NCI-H2196 (cell line): ENCODE results near the gene KIF6.
A peak's percentile ranks its signal among the peaks of the same experiment; 100 is the strongest.

ENCODE experiments used
- DNase-seq: peaks from one replicate; lab custom pipeline; 2025; ENCODE audit not compliant: unreplicated experiment; lab: John Stamatoyannopoulos, UW

The KIF6 gene

GRCh38 chr6:39321761-39322160 lies 403.4 kb downstream of the KIF6 start:
- no peak for DNase-seq

DNA sequence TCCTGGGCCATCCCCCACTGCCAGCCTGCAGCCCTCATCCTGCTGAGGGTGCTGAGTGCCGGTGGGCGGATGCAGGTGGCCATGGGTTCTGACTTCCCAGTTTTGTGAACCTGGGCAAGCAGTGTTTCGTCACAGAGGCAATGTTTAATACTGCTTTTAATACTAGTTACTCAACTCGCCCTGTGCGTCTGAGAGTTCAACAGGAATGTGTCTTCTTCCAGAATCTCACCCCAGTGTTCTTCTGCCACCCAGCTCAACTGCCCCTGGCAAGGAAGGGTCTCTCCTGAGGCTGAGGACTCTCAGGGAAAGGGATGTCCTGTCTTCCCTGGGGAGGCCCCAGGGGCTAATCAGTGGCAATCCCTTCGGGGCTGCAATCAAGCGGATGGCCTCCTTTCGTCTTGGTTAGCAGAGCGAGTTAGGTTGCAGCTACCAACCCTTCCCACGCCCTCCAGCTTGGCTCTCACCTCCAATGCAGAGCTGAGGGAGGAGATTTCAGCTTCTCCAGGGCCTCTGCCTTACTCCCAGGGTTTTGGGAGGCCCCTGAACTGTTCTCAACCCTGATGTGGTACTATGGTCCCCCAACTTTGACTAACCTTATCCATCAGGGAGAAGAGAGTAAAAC lies 404.7 kb downstream of the KIF6 start:
- no peak for DNase-seq

- DNase-seq, result no peak
Measured at GRCh38 chr6:39319621-39320362, 405.4 kb downstream of the KIF6 start.

DNA sequence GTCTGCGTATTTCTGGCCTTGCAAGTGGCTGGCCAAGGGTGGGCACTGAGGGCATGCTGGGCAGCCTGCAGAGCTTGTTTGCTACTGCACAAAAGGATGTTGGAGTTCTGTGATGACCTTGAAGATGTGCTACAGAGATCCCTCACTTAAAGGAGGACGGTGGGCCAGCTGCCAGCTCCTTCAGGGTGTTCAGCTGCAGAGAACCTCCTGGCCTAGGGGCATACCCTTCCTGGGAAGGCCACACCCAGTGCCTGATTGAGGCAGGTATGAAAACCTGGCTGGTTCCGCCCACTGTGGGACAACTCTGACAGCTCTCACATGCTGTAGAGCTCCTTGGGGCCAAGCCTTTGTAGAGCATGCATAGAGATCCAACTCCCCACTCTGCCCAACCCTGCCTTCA lies 408.0 kb downstream of the KIF6 start:
- no peak for DNase-seq

- no peak for DNase-seq
Measured at GRCh38 chr6:39314273-39314795, 410.9 kb downstream of the KIF6 start, which contains the start of gene KCNK17. TSS of gene KCNK17 (minus strand) at chr6:39314419. CDS start at chr6:39314320, 99 bp downstream.

- DNase-seq, result no peak
Measured at GRCh38 chr6:39313526-39314272, 411.5 kb downstream of the KIF6 start.

- no peak for DNase-seq
Measured at GRCh38 chr6:39312912-39313525, 412.2 kb downstream of the KIF6 start.

GRCh38 chr6:39310542-39310941 lies 414.7 kb downstream of the KIF6 start:
- DNase-seq, result no peak

DNA sequence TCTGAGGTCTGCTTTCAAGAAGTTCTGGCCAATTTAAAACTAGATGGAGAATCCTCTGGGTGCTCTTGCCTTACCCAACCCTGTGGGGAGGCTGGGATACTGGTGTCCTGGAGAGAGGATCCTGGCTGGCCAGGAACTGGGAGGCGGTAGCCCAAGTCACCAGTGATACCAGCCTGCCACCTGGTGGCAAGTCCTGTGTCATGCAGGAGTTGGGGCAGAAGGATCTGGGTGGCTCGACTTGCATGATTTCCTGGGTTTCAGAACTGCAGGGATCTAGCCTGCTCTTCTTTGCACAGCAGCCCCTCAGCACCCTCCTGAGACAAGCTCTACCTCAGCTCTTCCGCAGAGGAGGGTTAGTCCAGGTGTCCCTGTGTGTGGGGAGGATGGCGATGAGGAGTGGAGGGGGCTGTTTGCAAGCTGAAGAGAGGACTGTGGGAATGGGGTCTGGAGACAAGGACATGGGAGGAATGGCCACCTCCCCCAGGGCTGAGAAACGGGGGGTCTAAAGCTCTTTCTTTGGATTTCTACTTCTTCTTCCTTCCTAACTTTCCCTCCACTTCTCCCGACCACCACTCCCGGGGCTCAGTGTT lies 415.2 kb downstream of the KIF6 start:
- peak; percentile 85 for DNase-seq

DNA sequence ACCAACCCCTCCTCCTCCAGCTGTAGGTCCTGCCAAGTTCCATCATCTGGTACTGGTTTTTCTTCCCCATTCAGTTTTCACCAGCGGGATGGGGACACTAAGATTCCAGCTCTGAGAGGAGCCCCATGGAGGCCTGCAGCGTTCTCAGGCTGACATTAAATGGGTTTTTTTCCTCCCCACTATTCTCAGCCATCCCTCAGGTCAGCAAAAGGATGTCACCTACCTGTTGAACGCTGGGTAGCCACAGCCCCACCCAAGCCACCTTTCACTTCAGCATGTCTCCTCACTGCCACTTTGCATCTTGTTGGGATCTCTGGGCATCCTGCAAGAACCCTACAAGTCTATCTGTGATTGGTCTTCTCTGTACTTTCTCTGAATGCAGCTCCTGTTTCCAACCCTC lies 417.7 kb downstream of the KIF6 start:
- DNase-seq, result no peak

GRCh38 chr6:39304951-39305350 lies 420.3 kb downstream of the KIF6 start:
- no peak for DNase-seq

GRCh38 chr6:39303425-39304153 lies 421.6 kb downstream of the KIF6 start:
- no peak for DNase-seq

DNA sequence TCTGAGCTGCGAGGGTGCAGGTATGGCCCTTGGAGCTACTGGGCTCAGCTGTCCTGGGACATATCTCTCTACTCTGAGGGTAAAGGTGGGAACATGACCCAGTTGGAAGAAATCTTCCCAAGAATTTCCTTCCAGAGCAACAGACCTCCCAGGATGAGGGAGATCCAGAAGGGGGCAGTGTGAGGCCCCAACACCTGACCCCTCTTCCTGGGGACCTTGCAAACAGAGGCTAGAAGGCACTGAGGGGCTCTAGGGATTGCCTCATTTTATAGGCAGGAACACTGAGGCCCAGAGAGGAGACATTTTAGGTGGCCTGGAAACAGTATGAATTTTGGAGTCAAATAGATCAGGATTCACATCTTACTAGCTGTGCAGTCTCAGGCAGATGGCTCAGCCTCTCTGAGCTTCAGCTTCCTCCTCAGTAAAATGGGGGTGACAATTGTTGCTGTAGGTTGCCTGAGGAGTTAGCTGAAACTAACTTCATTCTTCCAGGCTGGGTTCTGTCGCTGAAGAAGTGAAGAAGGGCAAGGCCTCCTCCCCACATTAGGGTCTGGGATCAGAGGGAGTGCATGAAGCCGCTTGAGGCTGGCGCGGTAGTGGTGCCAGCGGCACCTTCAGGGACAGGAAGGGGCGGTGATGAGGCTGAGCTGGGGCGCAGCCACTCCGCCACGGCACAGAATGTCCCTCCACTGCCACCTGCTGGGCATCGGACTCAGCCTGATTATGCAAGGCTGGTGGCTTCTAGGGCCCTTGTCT lies 422.4 kb downstream of the KIF6 start:
- DNase-seq, result peak; percentile 89

DNA sequence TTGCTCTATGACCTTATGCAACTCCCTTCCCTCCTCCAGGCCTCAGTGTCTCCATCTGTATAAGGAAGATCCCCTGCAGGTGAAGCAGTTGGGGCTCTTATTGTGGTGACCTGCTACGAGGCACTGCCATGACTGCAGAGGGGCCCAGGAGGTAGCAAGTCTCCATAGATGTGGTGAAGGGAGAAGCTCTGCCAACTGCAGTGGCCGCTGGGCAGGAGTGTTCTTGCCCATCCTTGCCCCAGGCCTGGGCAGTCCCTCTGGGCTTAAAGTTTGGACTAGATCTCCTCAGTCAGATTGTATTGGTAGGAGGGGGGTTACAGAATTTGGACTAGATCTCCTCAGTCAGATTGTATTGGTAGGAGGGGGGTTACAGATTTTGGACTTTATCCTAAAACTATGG lies 423.2 kb downstream of the KIF6 start:
- DNase-seq, result no peak

DNA sequence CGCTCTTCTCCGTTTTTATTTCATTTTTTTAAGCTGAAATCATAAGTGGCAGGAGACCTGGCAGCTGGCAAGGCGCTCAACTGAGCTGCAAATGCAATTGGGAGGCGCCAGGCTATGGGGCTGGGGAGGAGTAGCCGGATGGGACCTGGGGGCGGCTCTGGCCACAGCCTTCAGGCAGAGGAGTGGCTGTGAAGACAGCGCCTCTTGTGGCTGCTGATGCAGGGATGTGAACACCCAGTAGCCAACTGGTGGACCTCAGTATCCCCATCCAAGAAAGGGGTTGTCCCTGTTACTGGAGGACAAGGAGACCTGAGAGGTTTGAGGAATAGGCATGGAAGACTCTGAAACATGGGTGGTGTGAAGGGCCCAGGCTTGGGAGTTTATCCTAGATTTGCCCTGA lies 423.6 kb downstream of the KIF6 start:
- no peak for DNase-seq

- no peak for DNase-seq
Measured at GRCh38 chr6:39300739-39301138, 424.5 kb downstream of the KIF6 start.

DNA sequence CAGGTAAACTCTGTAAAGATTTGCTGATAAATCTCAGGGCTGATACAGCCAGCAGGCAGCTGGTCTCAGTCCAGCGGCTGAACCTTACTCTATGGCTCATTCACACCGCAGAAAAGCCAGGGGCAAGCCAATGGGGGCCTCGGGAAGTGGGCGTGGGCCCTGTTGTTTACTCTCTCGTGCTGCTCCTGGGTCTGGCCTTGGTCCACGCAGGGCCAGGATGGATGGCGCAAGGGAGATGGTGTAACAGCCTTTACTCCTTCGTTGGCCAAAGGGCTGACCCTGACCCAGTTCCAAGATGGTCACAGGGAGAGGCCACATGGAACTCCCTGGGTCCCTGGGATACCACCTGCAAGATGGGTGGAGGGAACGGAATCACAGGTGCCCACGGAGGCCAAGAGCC lies 427.1 kb downstream of the KIF6 start:
- no peak for DNase-seq

DNA sequence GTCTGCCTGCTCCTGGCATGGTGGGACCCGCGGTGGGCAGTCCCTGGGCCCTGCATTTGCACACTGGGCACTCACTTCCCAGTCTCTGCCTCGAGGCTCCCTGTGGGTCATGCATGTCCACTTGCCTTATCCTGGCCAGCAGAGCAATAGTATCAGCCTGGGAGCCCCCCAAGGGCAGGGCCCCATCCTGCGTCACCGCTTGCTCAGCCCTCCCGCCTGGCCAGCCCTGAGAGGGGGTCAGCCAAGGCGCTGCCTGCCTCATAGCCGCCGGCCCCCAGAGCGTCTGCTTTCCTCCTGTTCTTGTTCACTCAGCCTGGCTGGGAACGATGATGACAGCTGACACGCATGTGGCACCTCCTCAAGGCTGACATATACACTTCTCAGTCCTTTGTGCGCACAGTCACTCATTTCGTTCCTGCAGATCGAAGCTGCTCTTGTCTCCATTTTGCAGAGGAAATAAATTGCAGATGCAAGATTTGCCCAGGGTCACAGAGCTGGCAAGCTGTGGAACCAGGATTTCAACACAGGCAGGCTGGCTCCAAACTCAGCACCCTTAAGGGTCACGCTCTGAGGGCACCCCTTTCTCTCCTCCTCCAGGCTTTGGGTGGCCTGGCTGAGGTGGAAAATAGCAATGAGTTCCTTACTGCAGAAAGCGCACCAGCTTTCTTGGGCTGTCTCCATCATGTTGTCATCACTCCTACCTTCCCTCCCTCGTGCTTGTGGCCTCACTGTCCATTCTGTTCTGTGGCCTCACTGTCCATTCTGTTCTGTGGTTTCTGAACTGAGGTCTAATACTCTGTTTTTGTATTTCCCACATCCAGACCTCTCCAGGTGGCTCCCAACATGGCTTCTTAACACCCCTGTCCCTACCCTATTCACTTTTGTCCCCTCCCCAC lies 428.2 kb downstream of the KIF6 start:
- no peak for DNase-seq

DNA sequence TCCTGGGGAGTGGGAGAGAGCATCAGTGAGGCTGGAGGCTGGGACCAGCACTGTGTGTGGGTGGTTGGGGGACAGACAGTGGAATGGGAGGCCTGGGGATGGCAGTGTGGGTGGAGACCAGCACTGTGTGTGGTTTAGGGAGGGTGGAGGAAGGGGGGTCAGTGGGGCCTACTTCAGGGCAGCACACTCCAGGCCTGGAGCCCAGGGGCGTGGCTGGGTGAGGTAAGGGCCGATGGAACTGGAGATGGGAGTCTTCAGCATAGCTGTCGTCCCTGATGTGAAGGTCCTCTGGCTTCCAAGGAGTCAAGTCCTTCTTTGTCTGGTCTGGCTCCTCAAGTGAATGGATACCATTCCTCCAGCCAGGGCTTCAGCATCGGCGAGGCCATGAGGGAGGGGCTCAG lies 429.6 kb downstream of the KIF6 start:
- no peak for DNase-seq
